Embryonic facial prominence (tissue), 1 donor: ENCODE measurements around the gene SRRT.
"Not testable (repeated sequence)": the region's sequence is repeated elsewhere in the genome, so short reads cannot be mapped to it uniquely, and the experiment has no call there.

Source experiments
- DNase-seq: peaks from one replicate; pipeline ENCODE4 v3.0.0-alpha.2; 2016; ENCODE audit errors: extremely low spot score

The SRRT gene

DNA sequence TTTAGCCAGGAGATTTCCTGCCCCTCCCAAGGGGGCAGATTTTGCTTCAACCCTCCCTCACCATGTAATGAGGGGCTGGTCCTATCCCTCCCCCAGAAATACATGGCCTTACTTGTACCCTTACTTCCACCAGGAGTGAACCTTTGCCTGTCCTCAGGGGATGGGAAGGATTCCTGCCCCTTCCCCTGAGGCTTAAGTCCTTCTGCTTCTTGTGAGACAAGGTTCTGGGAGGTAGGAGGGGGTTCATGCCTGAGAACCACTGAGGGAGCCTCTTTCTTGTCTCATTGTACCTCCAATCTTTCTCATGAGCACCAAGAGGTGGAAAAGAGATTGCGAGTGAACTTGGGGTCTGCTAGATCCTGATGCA lies 54.9 kb downstream of the SRRT start:
- no peak for DNase-seq

DNA sequence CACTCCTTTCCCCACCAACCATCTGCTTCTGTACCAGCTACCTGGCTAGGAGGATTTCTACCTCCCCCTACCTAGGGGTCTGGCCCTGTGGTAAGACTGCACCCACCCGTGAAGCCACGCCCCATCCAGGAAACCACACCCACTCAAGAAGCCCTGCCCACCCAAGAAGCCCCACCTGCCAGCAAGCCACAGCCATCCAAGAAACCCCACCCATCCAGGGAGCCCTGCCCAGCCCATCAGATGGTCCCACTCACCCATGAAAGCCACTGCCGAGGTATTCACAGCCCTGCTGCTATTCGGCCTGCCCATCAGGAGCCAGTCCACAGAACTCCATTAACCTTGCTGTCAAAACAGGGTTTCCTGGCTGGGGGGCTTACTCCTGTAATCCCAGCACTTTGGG lies 58.8 kb downstream of the SRRT start:
- no peak for DNase-seq

DNA sequence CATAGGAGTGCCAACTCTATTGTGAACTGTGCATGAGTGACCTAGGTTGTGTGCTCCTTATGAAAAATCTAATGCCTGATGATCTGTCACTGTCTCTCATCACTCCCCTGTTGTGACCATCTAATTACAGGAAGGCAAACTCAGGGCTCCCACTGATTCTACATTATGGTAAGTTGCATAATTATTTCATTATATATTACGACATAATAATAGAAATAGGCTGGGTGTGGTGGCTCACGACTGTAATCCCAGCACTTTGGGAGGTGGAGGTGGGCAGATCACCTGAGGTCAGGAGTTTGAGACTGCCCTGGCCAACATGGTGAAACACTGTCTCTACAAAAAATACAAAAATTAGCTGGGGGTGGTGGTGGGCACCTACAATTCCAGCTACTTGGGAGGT lies 60.5 kb downstream of the SRRT start:
- DNase-seq = not testable (repeated sequence)

DNA sequence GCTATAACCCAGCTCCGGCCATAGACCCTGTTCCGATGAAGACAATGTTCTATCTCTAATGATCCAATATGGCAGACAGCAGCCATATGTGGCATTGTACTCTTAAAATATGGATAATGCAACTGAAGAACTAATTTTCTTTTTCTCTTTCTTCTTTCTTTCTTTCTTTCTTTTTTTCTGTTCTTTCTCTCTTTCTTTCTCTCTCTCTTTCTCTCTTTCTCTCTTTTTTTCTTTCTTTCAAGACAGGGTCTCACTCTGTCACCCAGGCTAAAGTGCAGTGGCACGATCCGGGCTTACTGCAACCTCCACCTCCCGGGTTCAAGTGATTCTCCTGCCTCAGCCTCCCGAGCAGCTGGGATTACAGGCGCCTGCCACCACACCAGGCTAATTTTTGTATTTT lies 61.3 kb downstream of the SRRT start:
- DNase-seq = not testable (repeated sequence)
